Measurements from ENCODE around the gene SLC41A3. TPM values are rescaled to one million over a fixed set of nuclear protein-coding genes. Genes with fewer than 3 reads are reported as not detected.

The SLC41A3 gene
- total and polyA plus RNA-seq, 2 of the 4 experiments (the other 2 are of a cell fraction): 30.5 to 43.5 TPM

DNA sequence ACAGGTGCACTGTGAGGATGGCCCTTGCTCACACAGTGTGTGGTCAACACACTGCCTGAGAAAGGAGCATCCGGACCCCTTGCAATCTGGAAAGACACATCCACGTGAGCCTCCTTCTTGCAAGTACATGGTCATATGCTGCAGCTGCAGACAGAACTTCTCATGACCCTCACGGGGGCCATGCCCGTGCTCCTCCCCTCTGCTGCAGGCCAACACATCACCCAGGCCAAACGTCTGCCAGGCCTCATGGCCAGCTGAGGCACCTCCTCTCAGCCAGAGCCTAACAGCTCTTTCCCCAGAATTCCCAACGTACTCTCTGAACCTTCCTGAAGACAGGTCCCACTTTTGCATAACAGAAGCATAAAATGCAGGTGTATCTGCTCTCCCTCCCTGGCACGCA lies 25.3 kb downstream of the SLC41A3 start:
- H4K91ac ChIP-seq (ENCODE audit: insufficient read depth, low read depth, low read length): no peak overlapping the region
- no peak overlapping the region for H3K4me3 ChIP-seq (ENCODE audit: insufficient read depth, low read depth, low read length)
- H3K27me3 ChIP-seq (ENCODE audit: control insufficient read depth, insufficient read depth, low read length): no peaks in the 10 kb centered on the region
- no peak overlapping the region for H3K18ac ChIP-seq (ENCODE audit: low read depth, low read length)
- no peak overlapping the region for H4K8ac ChIP-seq (ENCODE audit: low read depth in 2 of 2, low read length in 2 of 2)
- H3K36me3 ChIP-seq (ENCODE audit: control insufficient read depth, insufficient read depth, low read length): no peaks in the 10 kb centered on the region
- H4K5ac ChIP-seq (ENCODE audit: low read depth, low read length): no peak overlapping the region
- H3K4ac ChIP-seq (ENCODE audit: low read depth, low read length): no peak overlapping the region
- dilution Hi-C loops (cut with HindIII; ENCODE audit: low sequenced_read_pairs, unreplicated experiment) (no loop called here), intact Hi-C loops (cut with micrococcal nuclease) (no loop called here), in situ Hi-C loops (cut with MboI; ENCODE audit: low sequenced_read_pairs) (no loop called here)
- WGBS, 2 experiments (ENCODE audit: extremely low coverage in 2 of 2, insufficient read length in 1 of 2): 65% methylated on average over 3 of the region's 7 CpGs; no CpG with 5 or more reads in 1 of the 2 experiments
- no peak overlapping the region for H2BK120ac ChIP-seq (ENCODE audit: low read depth, low read length)
- H3K79me1 ChIP-seq (ENCODE audit: low read depth in 1 of 2, low read length in 2 of 2): 0 out of 4 replicates have a peak, but pooled peaks cover 0 to 3% of the 10 kb centered on the region in 2 experiments
- no peak overlapping the region for H3K4me2 ChIP-seq (ENCODE audit: low read depth, low read length)
- H3K9me3 ChIP-seq (ENCODE audit: control insufficient read depth, insufficient read depth, low read length): no peaks in the 10 kb centered on the region
- no peak overlapping the region for H2AK5ac ChIP-seq (ENCODE audit: low read depth, low read length)
- H4K20me1 ChIP-seq (ENCODE audit: insufficient read depth, low read length): no peaks in the 10 kb centered on the region
- H3K9ac ChIP-seq (ENCODE audit: low read depth, low read length): no peak overlapping the region
- no peak overlapping the region for H2BK5ac ChIP-seq (ENCODE audit: low read depth, low read length, poor library complexity, severe bottlenecking)
- BruUV-seq (replicated peaks): no TSS peak
- no peak overlapping the region for H2AK9ac ChIP-seq (replicated peaks; ENCODE audit: low read depth, low read length, poor library complexity)
- H3K9me1 ChIP-seq (ENCODE audit: insufficient read depth, low read length): peaks cover 9% of the 10 kb centered on the region; the same call in 1 of the 2 replicates
- H3K23ac ChIP-seq (ENCODE audit: low read depth, low read length): no peak overlapping the region
- no peak overlapping the region for H3K27ac ChIP-seq (ENCODE audit: insufficient read depth, low read length)
- no peak overlapping the region for H2BK20ac ChIP-seq (ENCODE audit: low read depth, low read length)
- no peak for ATAC-seq (ENCODE audit: low read depth)
- ChIA-PET CTCF (no interaction called here), POLR2A (ENCODE audit: unreplicated experiment) (no interaction called here)
- no peak overlapping the region for H2AFZ ChIP-seq (replicated peaks; ENCODE audit: low read length, poor library complexity)
- H3K14ac ChIP-seq (replicated peaks; ENCODE audit: low read depth, low read length): 0 out of 2 replicates have a peak overlapping the region, but pooled peaks have one; percentile 14
- H2BK15ac ChIP-seq (ENCODE audit: low read depth, low read length): no peak overlapping the region
- H3K4me1 ChIP-seq (ENCODE audit: control insufficient read depth, insufficient read depth, low read length): no peaks in the 10 kb centered on the region; the same call in 1 of the 2 replicates
- TF ChIP-seq BHLHE40 (IDR thresholded peaks at IDR 0.05; ENCODE audit: low read depth, low read length) (no peak), SMC3 (IDR thresholded peaks at IDR 0.05; ENCODE audit: low read depth, low read length) (no peak)
- DNase-seq: no peak
- no peak overlapping the region for H3K56ac ChIP-seq (ENCODE audit: extremely low read depth, insufficient read depth, low read length)

Measured in IMR-90 (cell line).